Heart right ventricle (tissue), 16 donors: ENCODE results near the gene ADRA1B. TPM values are rescaled to one million over a fixed set of nuclear protein-coding genes. Genes with fewer than 3 reads are reported as not detected.
"Not testable (repeated sequence)": the region's sequence is repeated elsewhere in the genome, so short reads cannot be mapped to it uniquely, and the experiment has no call there.

Source experiments
- ATAC-seq, 8 donors: fragments of 200-7000 bp; cut with Tn5 transposase; one replicate each; pipeline ENCODE4 v1.9.1; 2020; ENCODE audit warnings: mild to moderate bottlenecking in 8 of 8, moderate library complexity in 8 of 8, moderate number of reproducible peaks in 1 of 8
- DNase-seq, 2 donors: peaks; one replicate each; pipeline ENCODE4 v3.0.0-alpha.2; 2020
- H3K27ac ChIP-seq, 10 donors: fragments of 200-600 bp; sonication (generic) in 2 of 10; one replicate each; pipeline versions ENCODE4 v1.5.0 to v1.8.0; 2020 to 2022; ENCODE audit warnings: mild to moderate bottlenecking in 3 of 10
- H3K27me3 ChIP-seq, 7 donors: fragments of 200-600 bp; one replicate each; pipeline ENCODE4 v1.8.0; 2021 to 2022; ENCODE audit warnings: mild to moderate bottlenecking in 2 of 7
- H3K36me3 ChIP-seq, 9 donors: fragments of 200-600 bp; sonication (generic) in 1 of 9; one replicate each; pipeline versions ENCODE4 v1.5.0 to v1.8.0; 2020 to 2022; ENCODE audit warnings: mild to moderate bottlenecking in 2 of 9
- H3K4me1 ChIP-seq, 9 donors: fragments of 200-600 bp; sonication (generic) in 1 of 9; one replicate each; pipeline versions ENCODE4 v1.5.0 to v1.8.0; 2020 to 2022; ENCODE audit warnings: mild to moderate bottlenecking in 4 of 9
- H3K4me3 ChIP-seq, 10 donors: fragments of 200-600 bp; sonication (generic) in 2 of 10; one replicate each; pipeline versions ENCODE4 v1.5.0 to v1.8.0; 2020 to 2022; ENCODE audit warnings: mild to moderate bottlenecking in 7 of 10, moderate library complexity in 2 of 10
- H3K9me3 ChIP-seq, 11 donors: fragments of 200-600 bp in 10 of 11; sonication (generic) in 2 of 11; one replicate each; pipeline versions ENCODE4 v1.5.0 to v1.8.0; 2013 to 2022; ENCODE audit warnings: mild to moderate bottlenecking in 2 of 11, control low read depth in 1 of 11, moderate library complexity in 1 of 11
- WGBS, 2 donors: extraction: QIAGEN DNeasy Blood & Tissue Kit; methylation state at CpG; one replicate each; pipeline ENCODE4 v1.1.7; 2013; ENCODE audit warnings: inconsistent platforms in 1 of 2; 5-methylcytosine and 5-hydroxymethylcytosine counted together
- intact Hi-C, 10 donors: fragments of 100-400 bp; cut with DNase I; formaldehyde crosslinking; loops; one replicate each; pipeline versions ENCODE4 v1.11.1 to v1.14.2; 2022
- polyA plus RNA-seq, 2 donors: library from polyadenylated mRNA; stranded (reverse); fragments of 200-250 nt; gene quantifications; one replicate each; pipeline ENCODE4 v1.2.3, GENCODE V29; 2013
- total RNA-seq, 10 donors: library from RNA; stranded (reverse); fragmentation: NEBNext Ultra II Directional in 3 of 10; extraction: Animal tissue kit (Norgen Biotek cat#: 25700) in 3 of 10; gene quantifications; one replicate each; pipeline versions ENCODE4 v1.2.1 to v1.2.4, GENCODE V29; 2021 to 2023
- TF ChIP-seq, protein P1 (sequence below), 9 donors: fragments of 200-600 bp; sonication (generic) in 2 of 9; IDR thresholded peaks; one replicate each; pipeline versions ENCODE4 v1.5.0 to v1.8.0; 2021 to 2022; ENCODE audit warnings: antibody characterized with exemption in 9 of 9, mild to moderate bottlenecking in 5 of 9, moderate library complexity in 1 of 9
- donor health status: Arrhythmogenic right ventricular cardiomyopathy.
- donor health status: ischemic (EF 13 %, LVEDD 7.1; RV severe dilation, severe dysfunction).
- donor health status: healthy with polysubstance abuse.
- donor health status: DM: no; HTN: yes; CAD: no.
- donor health status: DM: no; HTN: no; CAD: no.
- donor health status: ischemic (EF 25% LVEDD 6.9; RV normal size, moderate dysfunction).
- donor health status: ischemic (EF 25% LVEDD 5.7; RV mildly dilated, moderate dysfunction).
- donor health status: healthy.
- donor health status: DM: yes; HTN: yes; CAD: no.
- donor health status: Ischemic cardiomyopathy.
- donor health status: ischemic (EF 35%, LVEDD 5.7; RV mildly dilated, moderate dysfunction).
- donor health status: nonischemic (EF 11% LVEDD 7.7; RV severe dilation, severe dysfunction).
- donor health status: DM: yes; HTN: yes; CAD: no.
- donor health status: PGD.
- donor health status: ischemic (EF 29% LVEDD 5.4; RV normal size, mild dysfunction).
- donor health status: nonischemic (EF 23%, LVEDD 6.1; RV moderate dilation, normal function).

Gene ADRA1B
- total and polyA plus RNA-seq, 12 donors, result 0.44 to 4.1 (median 1.8) TPM

DNA sequence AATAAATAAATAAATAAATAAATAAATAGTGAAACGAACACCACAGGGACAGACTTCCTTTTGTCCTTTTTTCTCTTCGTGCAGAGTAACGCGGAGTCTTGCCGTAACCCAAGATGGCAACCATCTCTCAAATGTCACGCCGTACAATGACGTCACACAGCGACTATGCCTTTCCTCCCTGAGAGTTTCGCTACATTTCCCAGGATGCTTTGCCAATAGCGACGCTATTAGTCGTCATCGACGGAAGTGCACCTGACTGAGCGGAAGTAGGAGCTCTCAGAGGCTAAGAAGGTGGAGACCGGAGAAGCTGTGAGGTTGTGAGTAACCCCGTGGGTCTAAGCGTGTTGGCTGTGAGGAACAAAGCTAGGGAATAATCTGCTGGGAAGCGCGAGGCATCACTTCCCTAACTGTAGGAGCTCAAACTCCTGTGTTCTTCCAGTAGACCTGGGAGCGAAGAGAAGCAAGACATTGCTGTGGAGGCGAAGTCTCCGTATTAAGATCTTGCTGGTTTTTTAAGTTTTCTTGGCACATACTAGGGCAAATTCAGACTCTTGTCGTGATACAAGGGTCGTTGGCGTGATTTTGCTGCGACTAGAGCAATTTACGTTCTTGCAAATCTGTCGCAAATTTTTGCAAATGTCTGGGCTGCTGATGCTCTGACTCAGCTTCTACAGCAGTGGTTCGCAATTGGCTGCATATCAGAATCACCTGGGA is 92.8 kb downstream of the ADRA1B start, which contains the start of gene TTC1:
Gene TTC1, plus strand, starts transcription at position 263 of the 714 bp plus-strand sequence. CDS start 1,390 bp downstream, outside the sequence.
- Histone ChIP-seq H3K27ac (peak within 1 kb of the TSS in 9 of 10 donors; percentile 70 to 89 (median 84)), H3K9me3 (no peaks in the 10 kb centered on the region), H3K4me3 (peak within 1 kb of the TSS; percentile 42 to 96 (median 77)), H3K36me3 (peaks cover 0 to 37% (median 14%) of the 10 kb centered on the region in 9 donors), H3K27me3 (no peaks in the 10 kb centered on the region), H3K4me1 (peaks cover 0 to 30% (median 20%) of the 10 kb centered on the region in 9 donors)
- ATAC-seq (peak; percentile 97 to 99 (median 99)), DNase-seq (peak; percentile 79 to 97)
- TF ChIP-seq, protein P1, sequence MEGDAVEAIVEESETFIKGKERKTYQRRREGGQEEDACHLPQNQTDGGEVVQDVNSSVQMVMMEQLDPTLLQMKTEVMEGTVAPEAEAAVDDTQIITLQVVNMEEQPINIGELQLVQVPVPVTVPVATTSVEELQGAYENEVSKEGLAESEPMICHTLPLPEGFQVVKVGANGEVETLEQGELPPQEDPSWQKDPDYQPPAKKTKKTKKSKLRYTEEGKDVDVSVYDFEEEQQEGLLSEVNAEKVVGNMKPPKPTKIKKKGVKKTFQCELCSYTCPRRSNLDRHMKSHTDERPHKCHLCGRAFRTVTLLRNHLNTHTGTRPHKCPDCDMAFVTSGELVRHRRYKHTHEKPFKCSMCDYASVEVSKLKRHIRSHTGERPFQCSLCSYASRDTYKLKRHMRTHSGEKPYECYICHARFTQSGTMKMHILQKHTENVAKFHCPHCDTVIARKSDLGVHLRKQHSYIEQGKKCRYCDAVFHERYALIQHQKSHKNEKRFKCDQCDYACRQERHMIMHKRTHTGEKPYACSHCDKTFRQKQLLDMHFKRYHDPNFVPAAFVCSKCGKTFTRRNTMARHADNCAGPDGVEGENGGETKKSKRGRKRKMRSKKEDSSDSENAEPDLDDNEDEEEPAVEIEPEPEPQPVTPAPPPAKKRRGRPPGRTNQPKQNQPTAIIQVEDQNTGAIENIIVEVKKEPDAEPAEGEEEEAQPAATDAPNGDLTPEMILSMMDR (IDR thresholded peaks at IDR 0.05), result no peak
- WGBS, 2 donors, result 0% methylated on average over 31 of the region's 31 CpGs
- intact Hi-C loops, result no loop called here

DNA sequence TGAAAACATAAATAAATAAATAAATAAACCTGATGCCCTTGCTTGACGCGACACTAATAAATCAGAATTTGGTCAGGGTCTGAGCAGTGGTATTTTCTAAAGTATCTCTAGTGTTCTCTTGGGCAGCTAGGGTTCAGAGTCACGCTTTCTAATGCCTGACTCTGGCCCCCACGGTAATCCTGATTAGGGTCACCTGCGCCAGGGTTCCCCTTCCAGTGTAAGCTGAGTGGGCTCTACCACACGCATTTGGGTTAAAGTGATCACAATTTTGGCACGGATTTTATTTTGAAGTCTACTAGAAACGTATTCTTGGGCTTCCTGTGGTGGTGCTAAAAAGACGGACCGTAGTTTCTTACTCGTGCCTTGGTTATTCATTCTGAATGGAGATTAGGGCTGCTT is 93.3 kb downstream of the ADRA1B start:
- peaks cover 0 to 30% (median 20%) of the 10 kb centered on the region in 9 donors for H3K4me1 ChIP-seq
- TF ChIP-seq, protein P1 (IDR thresholded peaks at IDR 0.05), result no peak
- peak in 3 of 8 donors; percentile 5 to 8 (median 6) for ATAC-seq
- H3K27ac ChIP-seq, result peak overlapping the region in 9 of 10 donors; percentile 70 to 89 (median 84)
- H3K27me3 ChIP-seq, result no peaks in the 10 kb centered on the region
- intact Hi-C loops, result no loop called here
- H3K9me3 ChIP-seq, result no peaks in the 10 kb centered on the region
- no peak for DNase-seq
- WGBS, 2 donors, result 3 to 4% methylated on average over 11 of the region's 11 CpGs
- peaks cover 0 to 42% (median 14%) of the 10 kb centered on the region in 9 donors for H3K36me3 ChIP-seq
- peak overlapping the region; percentile 42 to 96 (median 77) for H3K4me3 ChIP-seq

DNA sequence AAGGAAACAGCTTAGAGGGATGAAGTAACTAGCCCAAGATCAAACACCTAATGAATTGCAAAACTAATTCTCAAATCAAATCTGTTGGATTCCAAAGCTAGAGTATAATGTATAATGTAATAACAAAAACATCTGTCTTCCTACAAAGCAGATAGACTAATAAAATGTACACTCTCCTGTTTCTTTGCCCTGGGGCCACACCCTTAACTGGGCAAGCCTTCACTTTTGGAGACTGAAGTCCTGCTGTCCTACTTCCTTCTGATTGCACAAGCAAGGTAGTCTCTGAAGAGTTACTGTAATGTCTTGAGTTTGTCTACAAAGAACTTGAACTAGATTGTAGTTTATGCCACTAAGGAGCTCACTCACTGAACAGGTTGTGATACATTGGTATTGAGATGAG is 95.2 kb downstream of the ADRA1B start:
- Histone ChIP-seq H3K4me3 (no peak overlapping the region), H3K4me1 (peaks cover 0 to 30% (median 20%) of the 10 kb centered on the region in 9 donors), H3K36me3 (peaks cover 0 to 61% (median 18%) of the 10 kb centered on the region in 9 donors), H3K27me3 (no peaks in the 10 kb centered on the region), H3K9me3 (no peaks in the 10 kb centered on the region), H3K27ac (no peak overlapping the region)
- no peak for DNase-seq
- TF ChIP-seq, protein P1 (IDR thresholded peaks at IDR 0.05), result no peak
- intact Hi-C loops, result no loop called here
- no peak for ATAC-seq

DNA sequence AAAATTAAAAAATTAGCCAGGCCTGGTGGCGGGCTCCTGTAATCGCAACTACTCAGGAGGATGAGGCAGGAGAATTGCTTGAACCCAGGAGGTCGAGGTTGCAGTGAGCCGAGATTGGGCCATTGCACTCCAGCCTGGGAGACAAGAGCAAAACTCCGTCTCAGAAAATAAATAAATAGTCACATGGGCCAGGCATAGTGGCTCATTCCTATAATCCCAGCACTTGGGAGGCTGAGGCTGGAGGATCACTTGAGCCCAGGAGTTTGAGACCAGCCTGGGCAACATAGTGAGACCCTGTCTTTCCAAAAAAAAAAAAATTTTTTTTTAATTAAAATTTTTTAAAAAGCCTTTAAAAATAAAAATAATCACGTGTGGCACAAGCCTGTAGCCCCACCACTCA is 97.9 kb downstream of the ADRA1B start:
- peaks cover 0 to 84% (median 18%) of the 10 kb centered on the region in 9 donors for H3K36me3 ChIP-seq
- H3K27me3 ChIP-seq, ATAC-seq, H3K4me3 ChIP-seq, H3K27ac ChIP-seq, H3K9me3 ChIP-seq, intact Hi-C loops, DNase-seq: not testable (repeated sequence)
- H3K4me1 ChIP-seq, result peaks cover 0 to 26% (median 20%) of the 10 kb centered on the region in 9 donors
- WGBS, 2 donors, result 95 to 97% methylated on average over 6 of the region's 6 CpGs
